Ovary (tissue), 3 donors: ENCODE measurements around the gene ARF1.

ENCODE experiments used
- CTCF ChIP-seq, 3 donors: fragments of 450-650 bp in 2 of 3; fragments of 200-600 bp in 1 of 3; IDR thresholded peaks; one replicate each; pipeline versions ENCODE4 v1.5.1 to v1.8.0; 2016 to 2022; ENCODE audit warnings: antibody characterized with exemption in 3 of 3, mild to moderate bottlenecking in 1 of 3
- EP300 ChIP-seq: sonication (generic); formaldehyde crosslinking; IDR thresholded peaks from one replicate; pipeline ENCODE4 v1.6.1; 2017; ENCODE audit warnings: antibody characterized with exemption
- POLR2A ChIP-seq: fragments of 450-650 bp; IDR thresholded peaks from one replicate; pipeline ENCODE4 v1.6.1; 2017; ENCODE audit warnings: antibody characterized with exemption, mild to moderate bottlenecking, moderate library complexity
- donor health status: DM: no; HTN: no; CAD: no.

DNA sequence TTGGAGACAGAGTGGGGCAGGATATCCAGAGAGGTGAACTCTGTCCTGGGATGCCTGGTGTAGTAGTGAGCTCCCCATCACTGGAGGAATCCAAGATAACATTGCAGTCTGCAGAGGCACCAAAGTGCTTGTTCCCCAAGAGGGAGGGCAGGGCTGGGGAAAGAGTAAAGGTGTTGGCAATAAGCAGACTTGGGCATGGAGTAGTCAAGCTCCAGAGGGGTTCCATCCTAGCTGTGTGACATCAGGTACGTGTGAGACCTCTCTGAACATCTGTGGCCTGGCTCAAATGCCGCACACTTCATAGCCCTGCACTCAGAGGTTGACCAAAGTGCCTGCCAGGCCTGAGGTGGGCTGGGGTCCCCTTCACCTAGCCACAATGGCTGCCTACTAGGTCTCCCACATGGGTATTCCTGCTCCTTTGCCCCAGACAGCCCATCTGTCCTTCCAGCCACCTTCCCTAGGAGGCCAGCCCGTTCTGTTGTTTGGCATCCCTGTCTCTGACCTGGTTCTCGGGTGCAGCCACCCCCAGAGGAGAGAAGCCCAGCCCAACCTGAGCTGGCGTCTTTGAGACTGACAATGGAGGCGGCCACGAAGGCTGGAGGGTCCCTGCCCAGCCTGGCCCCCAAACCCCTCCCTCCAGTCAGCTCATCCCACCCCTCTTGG, 2.8 kb upstream of the ARF1 start:
- TF ChIP-seq CTCF (IDR thresholded peaks at IDR 0.05) = no peak
- TF ChIP-seq EP300 = no peak
- no peak for TF ChIP-seq POLR2A
